H1 (cell line): ENCODE results near the gene RGS9. TPM values are rescaled to one million over a fixed set of nuclear protein-coding genes. Genes with fewer than 3 reads are reported as not detected.

Experiments
- CTCF ChIP-seq, 3 experiments: IDR thresholded peaks; 1 replicate in 2 of 3; 2 replicates in 1 of 3; pipeline versions ENCODE4 v1.5.1 to v1.6.1; 2011; ENCODE audit warnings: low read length in 3 of 3, mild to moderate bottlenecking in 3 of 3, inconsistent platforms in 2 of 3, low read depth in 1 of 3, moderate library complexity in 1 of 3; ENCODE audit not compliant: insufficient read depth in 1 of 3; ENCODE audit errors: control extremely low read depth in 1 of 3
- polyA plus RNA-seq, 7 experiments: library from polyadenylated mRNA; depleted of rRNA in 3 of 7; stranded (reverse) in 5 of 7; unstranded in 2 of 7; fragments of >200 nt in 5 of 7; fragments of 200-250 nt in 2 of 7; gene quantifications; 1 replicate in 5 of 7; 2 replicates in 1 of 7; 4 replicates in 1 of 7; pipeline versions ENCODE4 v1.2.1 to v1.2.3, GENCODE V29; 2011 to 2013; ENCODE audit warnings: missing spikeins in 2 of 7, mixed read lengths in 2 of 7
- total RNA-seq: library from RNA; stranded (reverse); fragmentation: NEBNext Ultra II Directional; extraction: Animal tissue kit (Norgen Biotek cat#: 25700); gene quantifications from 2 replicates; pipeline ENCODE4 v1.2.1, GENCODE V29; 2021

The RGS9 gene
- total and polyA plus RNA-seq, 2 of the 8 experiments (the other 6 are each of a cell fraction or from before 2014, with no cell fraction given) = 8.9 to 20.5 TPM

- peak; percentile 79 to 89 (median 80) for TF ChIP-seq CTCF (IDR thresholded peaks at IDR 0.05; ENCODE audit: control extremely low read depth in 1 of 3, insufficient read depth in 1 of 3, low read depth in 1 of 3, low read length in 3 of 3)
Observed at GRCh38 chr17:65231662-65232335, 94.6 kb downstream of the RGS9 start (continued).
